K562 (cell line): ENCODE data around the gene EDEM1. TPM values are rescaled to one million over a fixed set of nuclear protein-coding genes. Genes with fewer than 3 reads are reported as not detected.
A peak's percentile ranks its signal among the peaks of the same experiment; 100 is the strongest.

Experiments
- CCNT2 ChIP-seq: IDR thresholded peaks from 2 replicates; pipeline ENCODE4 v1.6.1; 2011; ENCODE audit warnings: borderline replicate concordance, low read depth, mild to moderate bottlenecking, moderate library complexity, mixed read lengths, low read length; ENCODE audit not compliant: insufficient read length; ENCODE audit errors: extremely low read depth
- PTRF ChIP-seq: fragments of 450-650 bp; IDR thresholded peaks from 2 replicates; pipeline ENCODE4 v1.6.1; 2016; ENCODE audit warnings: mild to moderate bottlenecking, missing genetic modification characterization, missing compliant biosample characterization
- XRCC4 ChIP-seq: IDR thresholded peaks from one replicate; pipeline ENCODE4 v1.6.1; 2011; ENCODE audit not compliant: insufficient read depth, insufficient read length; ENCODE audit errors: extremely low read depth
- ZNF354B ChIP-seq: fragments of 250-450 bp; sonication (Bioruptor Pico); IDR thresholded peaks from 2 replicates; pipeline ENCODE4 v1.4.0; 2020
- ZNF561 ChIP-seq: fragments of 450-650 bp; formaldehyde crosslinking; conservative IDR thresholded peaks from 2 replicates; pipeline ENCODE4 v1.4.0; 2020; ENCODE audit warnings: mild to moderate bottlenecking, moderate library complexity
- polyA plus RNA-seq, 8 experiments: library from polyadenylated mRNA; depleted of rRNA in 4 of 8; stranded (reverse) in 5 of 8; unstranded in 3 of 8; fragments of >200 nt; fragmentation: Nextera tagmentation in 2 of 8; fragmentation: Illumina TruSeq in 1 of 8; extraction: Ambion mirVana in 2 of 8; extraction: Trizol in 1 of 8; gene quantifications; 2 replicates each; pipeline versions ENCODE4 v1.2.1 to v1.2.3, GENCODE V29; 2011 to 2014; ENCODE audit warnings: inconsistent platforms in 1 of 8, missing spikeins in 1 of 8
- total RNA-seq, 7 experiments: library from RNA; depleted of rRNA in 6 of 7; stranded (reverse); fragments of >200 nt in 6 of 7; fragmentation: Illumina TruSeq in 2 of 7; extraction: Trizol in 2 of 7; gene quantifications; 2 replicates each; pipeline versions ENCODE4 v1.2.1 to v1.2.3, GENCODE V29; 2011 to 2021; ENCODE audit warnings: low replicate concordance in 1 of 7
- TF ChIP-seq, protein P1 (sequence below): fragments of 200-600 bp; sonication (generic); IDR thresholded peaks from one replicate; pipeline ENCODE4 v1.6.1; 2012; ENCODE audit warnings: mild to moderate bottlenecking, low read depth, low read length, inconsistent platforms
- TF ChIP-seq, protein P2 (sequence below): fragments of 250-450 bp; sonication (Bioruptor Pico); IDR thresholded peaks from 2 replicates; pipeline ENCODE4 v1.8.0; 2022; ENCODE audit warnings: inconsistent platforms

The EDEM1 gene
- total and polyA plus RNA-seq, 9 of the 15 experiments (the other 6 are each of a cell fraction or from before 2014, with no cell fraction given): 6.2 to 36.7 (median 14.3) TPM

DNA sequence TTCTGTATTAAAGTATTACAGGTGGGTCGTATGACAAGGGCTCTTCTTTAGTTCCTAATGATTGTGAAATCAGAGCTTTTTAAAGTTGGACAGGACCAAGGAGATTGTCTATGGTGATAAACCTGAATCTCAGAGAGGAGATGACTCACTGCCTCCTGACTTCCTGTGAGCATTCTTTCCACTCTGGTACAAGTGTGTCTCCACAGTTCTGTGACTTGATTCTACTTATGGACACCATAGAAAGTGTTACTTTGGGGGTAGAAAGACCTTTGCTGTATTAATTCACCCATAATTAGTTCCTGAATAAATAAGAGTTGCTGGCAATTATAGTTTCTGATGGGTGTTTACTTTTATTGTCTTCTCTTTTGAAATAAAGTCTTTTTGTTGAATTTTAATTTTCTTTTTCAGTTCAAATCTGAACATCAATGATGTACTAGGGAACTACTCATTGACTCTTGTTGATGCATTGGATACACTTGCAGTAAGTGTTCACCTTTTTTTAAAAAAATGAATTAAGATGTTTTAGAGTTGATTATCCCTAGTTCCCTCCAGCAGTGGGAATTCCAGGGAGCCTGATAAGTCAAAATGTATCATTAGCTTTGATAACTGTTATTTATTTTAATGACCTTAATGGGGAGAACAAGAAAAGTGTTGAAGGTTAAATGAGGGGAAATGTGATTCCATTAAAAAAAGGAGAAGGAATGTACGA is 7.4 kb downstream of the EDEM1 start (continued):
- TF ChIP-seq, protein P1, sequence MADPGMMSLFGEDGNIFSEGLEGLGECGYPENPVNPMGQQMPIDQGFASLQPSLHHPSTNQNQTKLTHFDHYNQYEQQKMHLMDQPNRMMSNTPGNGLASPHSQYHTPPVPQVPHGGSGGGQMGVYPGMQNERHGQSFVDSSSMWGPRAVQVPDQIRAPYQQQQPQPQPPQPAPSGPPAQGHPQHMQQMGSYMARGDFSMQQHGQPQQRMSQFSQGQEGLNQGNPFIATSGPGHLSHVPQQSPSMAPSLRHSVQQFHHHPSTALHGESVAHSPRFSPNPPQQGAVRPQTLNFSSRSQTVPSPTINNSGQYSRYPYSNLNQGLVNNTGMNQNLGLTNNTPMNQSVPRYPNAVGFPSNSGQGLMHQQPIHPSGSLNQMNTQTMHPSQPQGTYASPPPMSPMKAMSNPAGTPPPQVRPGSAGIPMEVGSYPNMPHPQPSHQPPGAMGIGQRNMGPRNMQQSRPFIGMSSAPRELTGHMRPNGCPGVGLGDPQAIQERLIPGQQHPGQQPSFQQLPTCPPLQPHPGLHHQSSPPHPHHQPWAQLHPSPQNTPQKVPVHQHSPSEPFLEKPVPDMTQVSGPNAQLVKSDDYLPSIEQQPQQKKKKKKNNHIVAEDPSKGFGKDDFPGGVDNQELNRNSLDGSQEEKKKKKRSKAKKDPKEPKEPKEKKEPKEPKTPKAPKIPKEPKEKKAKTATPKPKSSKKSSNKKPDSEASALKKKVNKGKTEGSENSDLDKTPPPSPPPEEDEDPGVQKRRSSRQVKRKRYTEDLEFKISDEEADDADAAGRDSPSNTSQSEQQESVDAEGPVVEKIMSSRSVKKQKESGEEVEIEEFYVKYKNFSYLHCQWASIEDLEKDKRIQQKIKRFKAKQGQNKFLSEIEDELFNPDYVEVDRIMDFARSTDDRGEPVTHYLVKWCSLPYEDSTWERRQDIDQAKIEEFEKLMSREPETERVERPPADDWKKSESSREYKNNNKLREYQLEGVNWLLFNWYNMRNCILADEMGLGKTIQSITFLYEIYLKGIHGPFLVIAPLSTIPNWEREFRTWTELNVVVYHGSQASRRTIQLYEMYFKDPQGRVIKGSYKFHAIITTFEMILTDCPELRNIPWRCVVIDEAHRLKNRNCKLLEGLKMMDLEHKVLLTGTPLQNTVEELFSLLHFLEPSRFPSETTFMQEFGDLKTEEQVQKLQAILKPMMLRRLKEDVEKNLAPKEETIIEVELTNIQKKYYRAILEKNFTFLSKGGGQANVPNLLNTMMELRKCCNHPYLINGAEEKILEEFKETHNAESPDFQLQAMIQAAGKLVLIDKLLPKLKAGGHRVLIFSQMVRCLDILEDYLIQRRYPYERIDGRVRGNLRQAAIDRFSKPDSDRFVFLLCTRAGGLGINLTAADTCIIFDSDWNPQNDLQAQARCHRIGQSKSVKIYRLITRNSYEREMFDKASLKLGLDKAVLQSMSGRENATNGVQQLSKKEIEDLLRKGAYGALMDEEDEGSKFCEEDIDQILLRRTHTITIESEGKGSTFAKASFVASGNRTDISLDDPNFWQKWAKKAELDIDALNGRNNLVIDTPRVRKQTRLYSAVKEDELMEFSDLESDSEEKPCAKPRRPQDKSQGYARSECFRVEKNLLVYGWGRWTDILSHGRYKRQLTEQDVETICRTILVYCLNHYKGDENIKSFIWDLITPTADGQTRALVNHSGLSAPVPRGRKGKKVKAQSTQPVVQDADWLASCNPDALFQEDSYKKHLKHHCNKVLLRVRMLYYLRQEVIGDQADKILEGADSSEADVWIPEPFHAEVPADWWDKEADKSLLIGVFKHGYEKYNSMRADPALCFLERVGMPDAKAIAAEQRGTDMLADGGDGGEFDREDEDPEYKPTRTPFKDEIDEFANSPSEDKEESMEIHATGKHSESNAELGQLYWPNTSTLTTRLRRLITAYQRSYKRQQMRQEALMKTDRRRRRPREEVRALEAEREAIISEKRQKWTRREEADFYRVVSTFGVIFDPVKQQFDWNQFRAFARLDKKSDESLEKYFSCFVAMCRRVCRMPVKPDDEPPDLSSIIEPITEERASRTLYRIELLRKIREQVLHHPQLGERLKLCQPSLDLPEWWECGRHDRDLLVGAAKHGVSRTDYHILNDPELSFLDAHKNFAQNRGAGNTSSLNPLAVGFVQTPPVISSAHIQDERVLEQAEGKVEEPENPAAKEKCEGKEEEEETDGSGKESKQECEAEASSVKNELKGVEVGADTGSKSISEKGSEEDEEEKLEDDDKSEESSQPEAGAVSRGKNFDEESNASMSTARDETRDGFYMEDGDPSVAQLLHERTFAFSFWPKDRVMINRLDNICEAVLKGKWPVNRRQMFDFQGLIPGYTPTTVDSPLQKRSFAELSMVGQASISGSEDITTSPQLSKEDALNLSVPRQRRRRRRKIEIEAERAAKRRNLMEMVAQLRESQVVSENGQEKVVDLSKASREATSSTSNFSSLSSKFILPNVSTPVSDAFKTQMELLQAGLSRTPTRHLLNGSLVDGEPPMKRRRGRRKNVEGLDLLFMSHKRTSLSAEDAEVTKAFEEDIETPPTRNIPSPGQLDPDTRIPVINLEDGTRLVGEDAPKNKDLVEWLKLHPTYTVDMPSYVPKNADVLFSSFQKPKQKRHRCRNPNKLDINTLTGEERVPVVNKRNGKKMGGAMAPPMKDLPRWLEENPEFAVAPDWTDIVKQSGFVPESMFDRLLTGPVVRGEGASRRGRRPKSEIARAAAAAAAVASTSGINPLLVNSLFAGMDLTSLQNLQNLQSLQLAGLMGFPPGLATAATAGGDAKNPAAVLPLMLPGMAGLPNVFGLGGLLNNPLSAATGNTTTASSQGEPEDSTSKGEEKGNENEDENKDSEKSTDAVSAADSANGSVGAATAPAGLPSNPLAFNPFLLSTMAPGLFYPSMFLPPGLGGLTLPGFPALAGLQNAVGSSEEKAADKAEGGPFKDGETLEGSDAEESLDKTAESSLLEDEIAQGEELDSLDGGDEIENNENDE: no peak
- no peak for TF ChIP-seq PTRF (tag)
- TF ChIP-seq ZNF354B (CRISPR knock-in tag): no peak
- TF ChIP-seq, protein P2, sequence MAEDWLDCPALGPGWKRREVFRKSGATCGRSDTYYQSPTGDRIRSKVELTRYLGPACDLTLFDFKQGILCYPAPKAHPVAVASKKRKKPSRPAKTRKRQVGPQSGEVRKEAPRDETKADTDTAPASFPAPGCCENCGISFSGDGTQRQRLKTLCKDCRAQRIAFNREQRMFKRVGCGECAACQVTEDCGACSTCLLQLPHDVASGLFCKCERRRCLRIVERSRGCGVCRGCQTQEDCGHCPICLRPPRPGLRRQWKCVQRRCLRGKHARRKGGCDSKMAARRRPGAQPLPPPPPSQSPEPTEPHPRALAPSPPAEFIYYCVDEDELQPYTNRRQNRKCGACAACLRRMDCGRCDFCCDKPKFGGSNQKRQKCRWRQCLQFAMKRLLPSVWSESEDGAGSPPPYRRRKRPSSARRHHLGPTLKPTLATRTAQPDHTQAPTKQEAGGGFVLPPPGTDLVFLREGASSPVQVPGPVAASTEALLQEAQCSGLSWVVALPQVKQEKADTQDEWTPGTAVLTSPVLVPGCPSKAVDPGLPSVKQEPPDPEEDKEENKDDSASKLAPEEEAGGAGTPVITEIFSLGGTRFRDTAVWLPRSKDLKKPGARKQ (CRISPR knock-in tag): peak; percentile 71; the same call in 1 of the 2 replicates
- no peak for TF ChIP-seq XRCC4
- TF ChIP-seq ZNF561 (CRISPR knock-in tag): no peak
- peak; percentile 75 for TF ChIP-seq CCNT2
- TF ChIP-seq, all 486 proteins: peak for 88
